Measurements from ENCODE around the gene SLC51B.

Gene SLC51B

DNA sequence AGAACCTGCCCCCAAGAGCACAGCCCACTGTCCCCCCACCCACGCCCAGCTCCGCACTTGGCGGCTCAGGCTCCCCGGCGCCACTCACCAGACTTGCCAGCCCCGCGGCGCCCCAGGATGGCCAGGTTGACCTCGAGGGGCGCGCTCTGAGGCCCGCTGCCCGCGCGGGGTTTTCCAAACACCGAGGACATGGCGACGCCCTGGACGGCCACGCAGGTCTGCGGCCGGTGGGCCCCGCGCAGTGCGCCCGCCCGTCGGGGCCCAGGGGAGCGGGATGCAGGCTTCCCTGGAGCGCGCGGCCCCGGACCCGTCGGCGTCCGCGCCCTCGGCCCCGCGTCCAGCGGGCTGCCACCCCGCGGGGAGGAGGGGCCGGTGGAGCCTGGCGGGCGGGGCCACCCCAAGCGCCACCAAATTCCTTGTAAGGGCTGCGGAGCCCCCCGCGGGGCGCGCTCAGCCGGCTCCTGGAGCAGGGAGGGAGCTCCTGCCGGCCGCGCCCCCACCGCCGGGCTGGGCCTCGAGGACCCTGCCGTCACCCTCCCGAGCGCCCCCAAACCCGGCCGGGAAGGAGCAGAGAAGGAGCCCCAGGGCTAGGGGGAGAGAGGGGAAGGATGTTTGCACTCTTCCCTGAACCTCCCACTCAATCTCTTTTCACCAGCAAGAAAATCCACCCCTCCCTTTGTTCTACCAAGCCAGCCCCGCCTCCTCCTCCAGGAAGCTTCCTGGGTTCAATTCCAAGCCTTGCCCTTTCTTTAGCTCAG, 22.6 kb downstream of the SLC51B start, which contains the start of gene RASL12:
RASL12 (minus strand) TSS at position 347 of the 758 bp plus-strand sequence; CDS start at position 191, 156 bp downstream.
- TF ChIP-seq, protein P1, sequence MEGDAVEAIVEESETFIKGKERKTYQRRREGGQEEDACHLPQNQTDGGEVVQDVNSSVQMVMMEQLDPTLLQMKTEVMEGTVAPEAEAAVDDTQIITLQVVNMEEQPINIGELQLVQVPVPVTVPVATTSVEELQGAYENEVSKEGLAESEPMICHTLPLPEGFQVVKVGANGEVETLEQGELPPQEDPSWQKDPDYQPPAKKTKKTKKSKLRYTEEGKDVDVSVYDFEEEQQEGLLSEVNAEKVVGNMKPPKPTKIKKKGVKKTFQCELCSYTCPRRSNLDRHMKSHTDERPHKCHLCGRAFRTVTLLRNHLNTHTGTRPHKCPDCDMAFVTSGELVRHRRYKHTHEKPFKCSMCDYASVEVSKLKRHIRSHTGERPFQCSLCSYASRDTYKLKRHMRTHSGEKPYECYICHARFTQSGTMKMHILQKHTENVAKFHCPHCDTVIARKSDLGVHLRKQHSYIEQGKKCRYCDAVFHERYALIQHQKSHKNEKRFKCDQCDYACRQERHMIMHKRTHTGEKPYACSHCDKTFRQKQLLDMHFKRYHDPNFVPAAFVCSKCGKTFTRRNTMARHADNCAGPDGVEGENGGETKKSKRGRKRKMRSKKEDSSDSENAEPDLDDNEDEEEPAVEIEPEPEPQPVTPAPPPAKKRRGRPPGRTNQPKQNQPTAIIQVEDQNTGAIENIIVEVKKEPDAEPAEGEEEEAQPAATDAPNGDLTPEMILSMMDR (IDR thresholded peaks at IDR 0.05; ENCODE audit: control insufficient read depth, extremely low read depth, insufficient read depth), result no peak
- no peak within 1 kb of the TSS for H3K4me3 ChIP-seq (ENCODE audit: low read depth, low read length)
- DNase-seq (ENCODE audit: low read depth), result no peak

DNA sequence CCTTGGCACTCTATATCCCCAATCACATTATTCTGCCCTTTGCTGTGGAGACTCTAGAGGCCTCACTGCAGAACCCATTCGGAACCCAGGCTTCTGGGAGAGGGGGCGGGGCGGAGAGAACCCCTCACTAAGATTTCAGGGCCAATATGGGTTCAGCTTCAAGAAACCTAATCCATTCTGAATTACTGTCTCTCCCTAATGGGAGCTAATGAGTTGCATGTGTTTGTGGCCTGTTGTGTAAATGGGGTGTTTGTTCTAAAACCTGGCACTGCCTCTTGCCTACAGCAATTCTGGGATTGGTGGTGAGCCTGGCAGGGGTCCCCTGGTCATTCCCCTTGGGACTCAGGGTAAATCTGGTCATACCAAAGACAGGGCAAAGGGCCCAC, 23.2 kb downstream of the SLC51B start:
- TF ChIP-seq, protein P1 (IDR thresholded peaks at IDR 0.05; ENCODE audit: control insufficient read depth, extremely low read depth, insufficient read depth), result no peak
- no peak for DNase-seq (ENCODE audit: low read depth)
- no peak overlapping the region for H3K4me3 ChIP-seq (ENCODE audit: low read depth, low read length)

DNA sequence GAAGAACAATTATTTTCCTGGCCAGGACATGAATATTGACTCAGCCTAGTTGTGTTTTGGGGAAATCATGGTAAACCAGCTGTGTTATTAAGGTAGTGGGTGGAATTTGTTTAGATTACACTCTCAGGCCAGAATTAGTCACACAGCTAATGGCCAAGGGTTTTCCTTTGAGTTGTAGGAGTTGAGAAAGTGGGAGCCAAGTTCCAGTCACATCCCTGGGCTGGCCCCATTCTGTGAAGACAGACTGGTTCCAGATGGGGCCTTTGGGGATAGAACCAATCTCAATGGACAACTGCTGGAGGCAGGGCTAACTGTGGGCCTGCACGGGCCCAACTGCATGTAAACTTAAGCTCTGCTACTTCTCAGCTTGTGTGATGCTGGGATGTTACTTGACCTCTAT, 24.0 kb downstream of the SLC51B start:
- DNase-seq (ENCODE audit: low read depth), result no peak

DNA sequence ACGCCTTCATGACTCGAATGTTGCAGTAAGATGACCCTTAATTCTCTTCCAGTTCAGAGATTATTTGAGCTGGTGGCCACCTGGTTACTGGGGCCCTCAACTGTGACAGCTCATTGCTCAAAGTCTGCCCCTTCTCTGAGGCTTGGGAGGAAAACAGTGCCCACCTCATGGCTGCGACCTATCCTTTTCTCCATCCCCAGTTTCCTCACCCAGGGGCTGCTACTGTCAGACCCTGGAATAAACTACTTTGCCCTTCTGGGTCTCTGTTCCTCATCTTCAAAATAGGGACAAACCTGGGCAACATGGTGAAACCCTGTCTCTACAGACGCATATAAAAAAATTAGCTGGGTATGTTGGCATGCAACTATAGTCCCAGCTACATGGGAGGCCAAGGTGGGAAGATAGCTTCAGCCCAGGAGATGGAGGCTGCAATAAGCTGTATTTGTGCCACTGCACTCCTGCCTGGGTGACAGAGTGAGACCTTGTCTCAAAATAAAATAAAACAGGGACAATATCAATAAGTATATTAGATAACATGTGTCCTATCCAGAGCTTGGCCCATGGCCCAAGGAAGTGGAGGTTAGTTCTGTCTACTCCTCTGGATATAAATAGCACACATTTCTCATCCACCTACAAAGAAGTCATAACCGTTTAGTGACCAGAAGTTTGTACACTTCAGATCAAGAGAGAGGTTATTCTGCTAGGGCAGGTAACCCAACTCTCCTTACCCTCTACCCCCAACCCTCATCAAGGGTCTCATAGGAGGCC, 24.8 kb downstream of the SLC51B start:
- no peak for DNase-seq (ENCODE audit: low read depth)
- TF ChIP-seq, protein P1 (IDR thresholded peaks at IDR 0.05; ENCODE audit: control insufficient read depth, extremely low read depth, insufficient read depth), result no peak
- no peak overlapping the region for H3K4me3 ChIP-seq (ENCODE audit: low read depth, low read length)

More for the DNA sequence above, 24.0 kb downstream of the SLC51B start:
- no peak overlapping the region for H3K4me3 ChIP-seq (ENCODE audit: low read depth, low read length)
- TF ChIP-seq, protein P1 (IDR thresholded peaks at IDR 0.05; ENCODE audit: control insufficient read depth, extremely low read depth, insufficient read depth), result no peak

DNA sequence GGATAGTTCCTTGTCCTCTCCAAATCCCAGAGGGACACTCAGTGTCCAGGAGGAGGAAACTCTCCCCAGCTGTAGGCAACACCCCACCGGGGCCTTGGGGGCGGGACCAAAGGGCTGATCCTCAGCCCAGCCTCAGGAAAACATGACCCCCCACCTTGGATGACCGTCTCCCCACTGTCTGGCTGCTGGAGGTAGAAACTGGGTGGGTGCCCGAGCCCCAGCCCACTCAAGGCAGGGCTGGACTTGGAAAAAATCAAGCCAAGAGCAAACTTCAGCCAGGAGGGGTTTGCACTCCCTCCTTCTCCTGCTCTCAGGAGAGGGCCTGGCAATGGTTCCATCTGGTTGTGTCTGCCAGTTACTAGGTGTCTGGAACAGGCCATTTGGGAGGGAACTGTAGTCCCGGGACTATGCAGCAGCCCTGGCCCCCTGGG, 26.2 kb downstream of the SLC51B start:
- TF ChIP-seq, protein P1 (IDR thresholded peaks at IDR 0.05; ENCODE audit: control insufficient read depth, extremely low read depth, insufficient read depth), result no peak
- no peak overlapping the region for H3K4me3 ChIP-seq (ENCODE audit: low read depth, low read length)
- no peak for DNase-seq (ENCODE audit: low read depth)

DNA sequence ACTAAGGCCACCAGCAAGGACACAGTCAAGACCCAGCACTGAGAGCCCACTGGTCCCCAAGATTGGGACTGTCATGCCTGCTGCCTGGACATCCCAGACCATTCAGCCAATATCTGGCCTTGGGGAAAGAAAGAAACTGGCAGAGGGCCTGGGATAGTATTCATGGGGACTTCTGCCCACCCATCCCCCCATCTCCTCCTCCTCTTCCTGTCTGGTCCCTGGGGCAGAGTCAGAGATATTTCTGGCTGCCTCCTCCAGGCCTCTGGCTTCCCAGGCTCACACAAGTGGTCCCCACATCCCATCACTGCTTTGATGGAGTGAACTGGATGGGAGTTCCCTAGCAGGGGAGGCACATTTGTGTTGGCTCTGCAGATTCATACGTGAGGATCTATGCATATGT, 26.8 kb downstream of the SLC51B start:
- DNase-seq (ENCODE audit: low read depth), result no peak
- TF ChIP-seq, protein P1 (IDR thresholded peaks at IDR 0.05; ENCODE audit: control insufficient read depth, extremely low read depth, insufficient read depth), result no peak
- no peak overlapping the region for H3K4me3 ChIP-seq (ENCODE audit: low read depth, low read length)
